HCT116 (cell line): Measurements from ENCODE around the gene CHID1. TPM values are rescaled to one million over a fixed set of nuclear protein-coding genes. Genes with fewer than 3 reads are reported as not detected.

Experiments used
- ATAC-seq: fragments of 200-7000 bp; cut with Tn5 transposase; 2 replicates; pipeline ENCODE4 v1.9.1; 2020; ENCODE audit warnings: mild to moderate bottlenecking, moderate library complexity
- BruUV-seq: library from RNA; stranded (reverse); fragments of 400-500 nt; replicated peaks from 2 replicates; lab custom pipeline; 2021; lab: Mats Ljungman, UMichigan
- CTCF ChIA-PET: fragments of 300-600 bp; sonication (Branson Sonifier 250); formaldehyde crosslinking; loops from one replicate; lab custom pipeline; 2021; ENCODE audit warnings: antibody characterized with exemption; lab: Charles Lee
- POLR2A ChIA-PET: fragments of 300-600, 350-600 bp; sonication (Branson Sonifier 250); formaldehyde crosslinking; loops from one replicate; lab custom pipeline; 2021; ENCODE audit warnings: antibody characterized with exemption; lab: Charles Lee
- RAD21 ChIA-PET, 2 experiments: fragments of 300-600 bp; sonication (Branson Sonifier 250); formaldehyde crosslinking; loops; one replicate each; lab custom pipeline; 2023; ENCODE audit warnings: low total read pairs in 2 of 2; ENCODE audit not compliant: uncharacterized antibody in 2 of 2, unreplicated experiment in 2 of 2, low non-redundant PET in 1 of 2; lab: Charles Lee
- DNase-seq: peaks from one replicate; pipeline ENCODE4 v3.0.0-alpha.2; 2010; ENCODE audit warnings: low read depth, low spot score
- H2AFZ ChIP-seq: fragments of 200-600 bp; shearing (Covaris generic), sonication (generic); 2 replicates; pipeline ENCODE4 v1.6.1; 2017; ENCODE audit warnings: low read depth, mixed run types, mixed read lengths, antibody characterized with exemption, low read length; ENCODE audit not compliant: poor library complexity, severe bottlenecking
- H3K27ac ChIP-seq: 2 replicates; pipeline ENCODE4 v1.5.1; 2012; ENCODE audit warnings: low read depth, low read length
- H3K27me3 ChIP-seq: fragments of 200-600 bp; sonication (generic); 2 replicates; pipeline ENCODE4 v1.6.1; 2016; ENCODE audit warnings: mixed run types, low read length, mixed read lengths; ENCODE audit not compliant: insufficient read depth
- H3K36me3 ChIP-seq, 2 experiments: fragments of 200-500 bp in 1 of 2; fragments of 200-600 bp in 1 of 2; sonication (Bioruptor generic) in 1 of 2; sonication (generic) in 1 of 2; 2 replicates each; pipeline versions ENCODE4 v1.5.1 to v1.6.1; 2014 to 2016; ENCODE audit warnings: low read length in 2 of 2, inconsistent platforms in 1 of 2, mixed read lengths in 1 of 2, mixed run types in 1 of 2; ENCODE audit not compliant: insufficient read depth in 2 of 2, control insufficient read depth in 1 of 2
- H3K4me1 ChIP-seq, 2 experiments: fragments of 200-600 bp in 1 of 2; sonication (generic) in 1 of 2; 2 replicates each; pipeline versions ENCODE4 v1.5.1 to v1.6.1; 2012 to 2017; ENCODE audit warnings: low read length in 2 of 2, inconsistent platforms in 1 of 2, mild to moderate bottlenecking in 1 of 2, mixed read lengths in 1 of 2, mixed run types in 1 of 2, moderate library complexity in 1 of 2; ENCODE audit not compliant: insufficient read depth in 2 of 2, control insufficient read depth in 1 of 2
- H3K4me2 ChIP-seq: fragments of 200-600 bp; sonication (generic); 2 replicates; pipeline ENCODE4 v1.6.1; 2017; ENCODE audit warnings: mixed run types, low read length, mixed read lengths
- H3K4me3 ChIP-seq, 2 experiments: fragments of 200-600 bp in 1 of 2; sonication (generic) in 1 of 2; replicated peaks in 1 of 2; 2 replicates each; pipeline ENCODE4 v1.5.1; 2011 to 2016; ENCODE audit warnings: low read length in 2 of 2, control low read depth in 1 of 2, low read depth in 1 of 2, mild to moderate bottlenecking in 1 of 2, mixed read lengths in 1 of 2, mixed run types in 1 of 2
- H3K79me2 ChIP-seq: fragments of 200-600 bp; sonication (generic); 2 replicates; pipeline ENCODE4 v1.6.1; 2017; ENCODE audit warnings: mild to moderate bottlenecking, mixed run types, low read length, moderate library complexity, mixed read lengths; ENCODE audit not compliant: insufficient read depth
- H3K9ac ChIP-seq: fragments of 200-600 bp; sonication (generic); 2 replicates; pipeline ENCODE4 v1.6.1; 2016; ENCODE audit warnings: low read length, mixed read lengths
- H3K9me2 ChIP-seq: fragments of 200-600 bp; sonication (generic), shearing (Covaris generic); 2 replicates; pipeline ENCODE4 v1.6.1; 2017; ENCODE audit warnings: mixed run types, mild to moderate bottlenecking, moderate library complexity; ENCODE audit not compliant: insufficient read depth
- H3K9me3 ChIP-seq, 2 experiments: fragments of 200-500 bp in 1 of 2; fragments of 200-600 bp in 1 of 2; sonication (Bioruptor generic) in 1 of 2; sonication (generic) in 1 of 2; 2 replicates each; pipeline ENCODE4 v1.6.1; 2014 to 2017; ENCODE audit warnings: low read length in 2 of 2, mixed read lengths in 2 of 2, inconsistent platforms in 1 of 2, low read depth in 1 of 2, mild to moderate bottlenecking in 1 of 2, mixed run types in 1 of 2, moderate library complexity in 1 of 2; ENCODE audit not compliant: control insufficient read depth in 1 of 2, insufficient read depth in 1 of 2
- H4K20me1 ChIP-seq: fragments of 200-600 bp; sonication (generic), shearing (Covaris generic); 2 replicates; pipeline ENCODE4 v1.6.1; 2017; ENCODE audit warnings: mixed run types, mild to moderate bottlenecking, moderate library complexity; ENCODE audit not compliant: insufficient read depth
- ATF3 ChIP-seq: IDR thresholded peaks from 2 replicates; pipeline ENCODE4 v1.6.1; 2012
- CBX3 ChIP-seq: IDR thresholded peaks from 2 replicates; pipeline ENCODE4 v1.6.1; 2012; ENCODE audit warnings: low read depth
- CEBPB ChIP-seq: IDR thresholded peaks from 2 replicates; pipeline ENCODE4 v1.6.1; 2012; ENCODE audit warnings: low read depth
- EGR1 ChIP-seq: IDR thresholded peaks from 2 replicates; pipeline ENCODE4 v1.6.1; 2012; ENCODE audit warnings: low read depth
- ELF1 ChIP-seq: IDR thresholded peaks from 2 replicates; pipeline ENCODE4 v1.6.1; 2012; ENCODE audit warnings: low read depth, borderline replicate concordance
- EZH2 ChIP-seq: fragments of 200-600 bp; sonication (generic); IDR thresholded peaks from 2 replicates; pipeline ENCODE4 v1.6.1; 2017; ENCODE audit warnings: antibody characterized with exemption, mixed run types
- EZH2phosphoT487 ChIP-seq: fragments of 200-600 bp; IDR thresholded peaks from 2 replicates; pipeline ENCODE4 v1.6.1; 2018; ENCODE audit warnings: antibody characterized with exemption, borderline replicate concordance
- FOSL1 ChIP-seq: IDR thresholded peaks from 2 replicates; pipeline ENCODE4 v1.6.1; 2012; ENCODE audit warnings: low read depth
- RAD21 ChIP-seq: IDR thresholded peaks from 2 replicates; pipeline ENCODE4 v1.6.1; 2012; ENCODE audit warnings: low read depth, mild to moderate bottlenecking
- SIN3A ChIP-seq: IDR thresholded peaks from 2 replicates; pipeline ENCODE4 v1.6.1; 2012; ENCODE audit warnings: low read depth
- SP1 ChIP-seq: IDR thresholded peaks from 2 replicates; pipeline ENCODE4 v1.6.1; 2012; ENCODE audit warnings: low read depth
- TCF7L2 ChIP-seq: IDR thresholded peaks from 2 replicates; pipeline ENCODE4 v1.7.0; 2011; ENCODE audit warnings: borderline replicate concordance, inconsistent platforms; ENCODE audit not compliant: insufficient read depth, insufficient read length; ENCODE audit errors: extremely low read depth
- intact Hi-C: fragments of 100-400 bp; cut with micrococcal nuclease; formaldehyde crosslinking; loops from 2 replicates; pipeline ENCODE4 v1.10.0; 2022
- total RNA-seq: library from RNA; stranded (reverse); gene quantifications from one replicate; pipeline ENCODE4 v1.2.1, GENCODE V29; 2021; ENCODE audit not compliant: unreplicated experiment
- TF ChIP-seq, protein P1 (sequence below), 3 experiments: fragments of 200-600 bp in 1 of 3; sonication (generic) in 1 of 3; IDR thresholded peaks in 2 of 3; conservative IDR thresholded peaks in 1 of 3; 2 replicates each; pipeline ENCODE4 v1.5.1; 2012 to 2017; ENCODE audit warnings: low read depth in 2 of 3, low read length in 2 of 3, antibody characterized with exemption in 1 of 3, borderline replicate concordance in 1 of 3, control low read depth in 1 of 3, mild to moderate bottlenecking in 1 of 3, mixed read lengths in 1 of 3, mixed run types in 1 of 3, moderate library complexity in 1 of 3; ENCODE audit not compliant: insufficient read depth in 1 of 3
- TF ChIP-seq, protein P2 (sequence below): IDR thresholded peaks from 2 replicates; pipeline ENCODE4 v1.6.1; 2012

CHID1 gene
- total RNA-seq, 1 experiment from 2014 or later = 102 TPM

- no TSS peak for BruUV-seq
- DNase-seq (no peak), ATAC-seq (no peak)
- peaks cover 0 to 9% of the 10 kb centered on the region in 2 experiments; a peak in 1 of 4 replicates for H3K4me1 ChIP-seq
- H4K20me1 ChIP-seq = no peaks in the 10 kb centered on the region
- POLR2A ChIA-PET = no interaction called here
- CTCF ChIA-PET = no interaction called here
- intact Hi-C loops = no loop called here
- no peaks in the 10 kb centered on the region for H3K9me2 ChIP-seq
- no peak overlapping the region for H3K9ac ChIP-seq
- peaks cover 93% of the 10 kb centered on the region for H3K79me2 ChIP-seq
- no peaks in the 10 kb centered on the region for H3K27me3 ChIP-seq
- no peak overlapping the region for H3K27ac ChIP-seq
- no peaks in the 10 kb centered on the region for H3K36me3 ChIP-seq
- H3K4me2 ChIP-seq = no peak overlapping the region
- RAD21 ChIA-PET = no interaction called here
- H3K4me3 ChIP-seq = no peak overlapping the region
- no peak overlapping the region for H2AFZ ChIP-seq
- no peaks in the 10 kb centered on the region for H3K9me3 ChIP-seq
- TF ChIP-seq SP1 (no peak), ELF1 (no peak), EGR1 (no peak), CEBPB (no peak), EZH2phosphoT487 (no peak), EZH2 (no peak)
- TF ChIP-seq, all 23 proteins: peak for 0
Observed at GRCh38 chr11:934527-934926, 23.9 kb upstream of the CHID1 start.

- BruUV-seq = no TSS peak
- intact Hi-C loops = no loop called here
- H2AFZ ChIP-seq = no peak overlapping the region
- no peak overlapping the region for H3K4me3 ChIP-seq
- H3K36me3 ChIP-seq = 0 out of 4 replicates have a peak, but pooled peaks cover 0 to 4% of the 10 kb centered on the region in 2 experiments
- ChIA-PET POLR2A (no interaction called here), CTCF (no interaction called here), RAD21 (no interaction called here)
- no peaks in the 10 kb centered on the region for H3K27me3 ChIP-seq
- H3K9ac ChIP-seq = no peak overlapping the region
- ATAC-seq (no peak), DNase-seq (no peak)
- H4K20me1 ChIP-seq = no peaks in the 10 kb centered on the region
- no peaks in the 10 kb centered on the region for H3K9me3 ChIP-seq
- no peak for TF ChIP-seq ATF3
- TF ChIP-seq CBX3 = no peak
- no peak for TF ChIP-seq ELF1
- TF ChIP-seq, protein P1, sequence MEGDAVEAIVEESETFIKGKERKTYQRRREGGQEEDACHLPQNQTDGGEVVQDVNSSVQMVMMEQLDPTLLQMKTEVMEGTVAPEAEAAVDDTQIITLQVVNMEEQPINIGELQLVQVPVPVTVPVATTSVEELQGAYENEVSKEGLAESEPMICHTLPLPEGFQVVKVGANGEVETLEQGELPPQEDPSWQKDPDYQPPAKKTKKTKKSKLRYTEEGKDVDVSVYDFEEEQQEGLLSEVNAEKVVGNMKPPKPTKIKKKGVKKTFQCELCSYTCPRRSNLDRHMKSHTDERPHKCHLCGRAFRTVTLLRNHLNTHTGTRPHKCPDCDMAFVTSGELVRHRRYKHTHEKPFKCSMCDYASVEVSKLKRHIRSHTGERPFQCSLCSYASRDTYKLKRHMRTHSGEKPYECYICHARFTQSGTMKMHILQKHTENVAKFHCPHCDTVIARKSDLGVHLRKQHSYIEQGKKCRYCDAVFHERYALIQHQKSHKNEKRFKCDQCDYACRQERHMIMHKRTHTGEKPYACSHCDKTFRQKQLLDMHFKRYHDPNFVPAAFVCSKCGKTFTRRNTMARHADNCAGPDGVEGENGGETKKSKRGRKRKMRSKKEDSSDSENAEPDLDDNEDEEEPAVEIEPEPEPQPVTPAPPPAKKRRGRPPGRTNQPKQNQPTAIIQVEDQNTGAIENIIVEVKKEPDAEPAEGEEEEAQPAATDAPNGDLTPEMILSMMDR (IDR thresholded peaks at IDR 0.05 in 2 of 3, conservative IDR thresholded peaks at IDR 0.05 in 1 of 3; ENCODE audit: borderline replicate concordance in 1 of 3, insufficient read depth in 1 of 3, low read depth in 2 of 3, low read length in 2 of 3) = no peak
- TF ChIP-seq SIN3A = no peak
- no peak for TF ChIP-seq FOSL1
- TF ChIP-seq EZH2 = no peak
- TF ChIP-seq, protein P2, sequence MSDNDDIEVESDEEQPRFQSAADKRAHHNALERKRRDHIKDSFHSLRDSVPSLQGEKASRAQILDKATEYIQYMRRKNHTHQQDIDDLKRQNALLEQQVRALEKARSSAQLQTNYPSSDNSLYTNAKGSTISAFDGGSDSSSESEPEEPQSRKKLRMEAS = no peak
- no peak for TF ChIP-seq SP1
- no peak for TF ChIP-seq RAD21
- TF ChIP-seq TCF7L2 = no peak
- TF ChIP-seq CEBPB = no peak
- no peak overlapping the region for H3K27ac ChIP-seq
- no peaks in the 10 kb centered on the region for H3K9me2 ChIP-seq
- H3K4me2 ChIP-seq = no peak overlapping the region
- H3K4me1 ChIP-seq = peaks cover 0 to 9% of the 10 kb centered on the region in 2 experiments; a peak in 1 of 4 replicates
- H3K79me2 ChIP-seq = peaks cover 93% of the 10 kb centered on the region
Observed at GRCh38 chr11:933936-934335, 23.3 kb upstream of the CHID1 start.
